ENCODE results near the gene NDRG2. TPM values are rescaled to one million over a fixed set of nuclear protein-coding genes. Genes with fewer than 3 reads are reported as not detected.

The NDRG2 gene
- total RNA-seq, 4 donors from 2014 or later, result 125 to 293 (median 215) TPM

- TF ChIP-seq, protein P1, sequence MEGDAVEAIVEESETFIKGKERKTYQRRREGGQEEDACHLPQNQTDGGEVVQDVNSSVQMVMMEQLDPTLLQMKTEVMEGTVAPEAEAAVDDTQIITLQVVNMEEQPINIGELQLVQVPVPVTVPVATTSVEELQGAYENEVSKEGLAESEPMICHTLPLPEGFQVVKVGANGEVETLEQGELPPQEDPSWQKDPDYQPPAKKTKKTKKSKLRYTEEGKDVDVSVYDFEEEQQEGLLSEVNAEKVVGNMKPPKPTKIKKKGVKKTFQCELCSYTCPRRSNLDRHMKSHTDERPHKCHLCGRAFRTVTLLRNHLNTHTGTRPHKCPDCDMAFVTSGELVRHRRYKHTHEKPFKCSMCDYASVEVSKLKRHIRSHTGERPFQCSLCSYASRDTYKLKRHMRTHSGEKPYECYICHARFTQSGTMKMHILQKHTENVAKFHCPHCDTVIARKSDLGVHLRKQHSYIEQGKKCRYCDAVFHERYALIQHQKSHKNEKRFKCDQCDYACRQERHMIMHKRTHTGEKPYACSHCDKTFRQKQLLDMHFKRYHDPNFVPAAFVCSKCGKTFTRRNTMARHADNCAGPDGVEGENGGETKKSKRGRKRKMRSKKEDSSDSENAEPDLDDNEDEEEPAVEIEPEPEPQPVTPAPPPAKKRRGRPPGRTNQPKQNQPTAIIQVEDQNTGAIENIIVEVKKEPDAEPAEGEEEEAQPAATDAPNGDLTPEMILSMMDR (IDR thresholded peaks at IDR 0.05; ENCODE audit: low read depth), result no peak
These were observed 5.7 kb upstream of the NDRG2 start for GRCh38 chr14:21030531-21030930.

DNA sequence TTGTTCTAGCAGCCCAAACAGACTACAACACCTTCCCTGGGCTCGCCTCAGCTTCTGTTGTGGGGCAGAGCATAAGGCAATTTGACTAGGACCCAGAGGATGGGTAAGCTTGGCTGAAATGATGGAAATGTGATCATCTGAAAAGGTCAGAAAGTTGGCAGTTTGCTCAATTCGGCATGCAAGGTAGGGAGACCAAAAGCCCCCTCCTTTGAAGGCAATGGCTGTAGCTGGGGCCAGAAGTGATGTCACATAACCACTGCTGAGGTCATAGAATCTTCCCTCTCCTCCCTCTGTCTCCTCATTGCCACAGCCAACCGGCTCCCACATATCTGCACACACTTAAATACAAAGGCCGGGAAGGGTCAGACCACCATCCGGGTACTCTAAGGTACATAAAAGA, 5.1 kb upstream of the NDRG2 start, which contains the start of gene TPPP2:
Gene TPPP2 (plus strand): TSS at position 301 of the 400 bp plus-strand sequence. CDS start 365 bp downstream, outside the sequence.
- TF ChIP-seq, protein P1 (IDR thresholded peaks at IDR 0.05; ENCODE audit: low read depth), result no peak

DNA sequence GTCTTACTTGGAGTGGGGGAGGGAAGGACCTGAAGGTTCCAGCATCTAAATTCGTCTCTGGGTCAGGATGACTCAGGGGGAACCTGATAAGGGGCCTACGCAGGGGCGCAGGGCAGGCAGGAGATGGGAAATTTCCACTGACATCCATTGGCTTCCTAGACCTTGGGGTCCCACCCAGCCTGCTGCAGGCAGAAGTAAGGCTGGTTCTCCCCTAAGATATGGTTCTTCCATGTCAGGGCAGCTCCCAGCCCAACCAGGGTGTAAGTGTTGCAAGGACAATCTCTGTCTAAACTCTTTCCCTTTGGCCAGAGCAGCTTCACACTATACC, 2.1 kb upstream of the NDRG2 start:
- TF ChIP-seq, protein P1 (IDR thresholded peaks at IDR 0.05; ENCODE audit: low read depth), result no peak

DNA sequence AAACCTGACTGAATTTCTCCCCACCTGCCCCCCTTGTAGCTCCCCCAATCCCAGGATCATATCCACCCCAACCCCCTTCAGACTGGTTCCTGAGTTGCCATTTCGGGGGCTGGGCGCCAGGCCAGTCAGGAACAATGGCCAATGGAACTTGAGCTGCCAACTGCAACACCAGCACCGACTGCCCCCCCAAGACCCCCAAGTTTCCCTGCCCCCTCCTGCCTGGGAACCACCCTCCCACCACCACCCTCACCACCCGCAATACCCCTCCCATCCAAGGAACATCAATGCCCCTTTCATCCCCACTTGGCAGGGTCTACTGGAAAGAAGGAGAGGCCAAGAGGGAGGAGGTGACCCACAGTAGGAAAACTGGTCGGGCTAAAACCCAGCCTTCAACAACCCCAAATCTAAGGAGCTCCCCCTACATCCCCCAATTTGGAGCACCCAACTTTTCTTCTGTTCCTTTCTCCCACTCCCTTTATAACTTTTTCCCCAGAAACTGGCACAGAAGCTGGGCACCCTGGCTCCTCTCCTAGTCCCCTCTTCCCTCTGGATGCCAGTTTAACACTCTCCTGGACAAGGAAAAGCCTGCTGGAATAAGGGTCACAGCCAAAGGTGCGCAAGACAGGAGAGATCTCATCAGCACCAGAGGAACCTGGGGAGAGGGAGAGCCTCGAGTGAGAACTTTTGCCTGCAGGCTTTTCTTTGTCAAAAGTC, 1.6 kb upstream of the NDRG2 start:
- TF ChIP-seq, protein P1 (IDR thresholded peaks at IDR 0.05; ENCODE audit: low read depth), result no peak

GRCh38 chr14:21025371-21026273, 761 bp upstream of the NDRG2 start:
- TF ChIP-seq, protein P1 (IDR thresholded peaks at IDR 0.05; ENCODE audit: low read depth), result no peak

- TF ChIP-seq, protein P1 (IDR thresholded peaks at IDR 0.05; ENCODE audit: low read depth), result no peak
These were observed 860 bp downstream of the NDRG2 start for GRCh38 chr14:21023817-21024584.
